GM21737 (cell line): ENCODE measurements around the gene CIAPIN1.

Source experiments
- ATAC-seq: cut with Tn5 transposase; IDR thresholded peaks from one replicate; pipeline ENCODE4 v1.9.1; 2021; ENCODE audit warnings: mild to moderate bottlenecking, moderate library complexity; ENCODE audit not compliant: unreplicated experiment

The CIAPIN1 gene

GRCh38 chr16:57447186-57447962 lies at the start of gene CIAPIN1, which contains the start of gene COQ9:
TSS of gene CIAPIN1 (minus strand) at chr16:57447385. CDS start at chr16:57440928, 6,457 bp downstream.
TSS of gene COQ9 (plus strand) at chr16:57447479. CDS start at chr16:57447506, 27 bp downstream.
- peak; percentile 98 for ATAC-seq

GRCh38 chr16:57493767-57494166 lies 46.6 kb upstream of the CIAPIN1 start:
- no peak for ATAC-seq

- ATAC-seq: no peak
Measured at GRCh38 chr16:57489229-57489628, 42.0 kb upstream of the CIAPIN1 start.

GRCh38 chr16:57486858-57487834 lies 40.0 kb upstream of the CIAPIN1 start:
- no peak for ATAC-seq

GRCh38 chr16:57485916-57486857 lies 39.0 kb upstream of the CIAPIN1 start, which contains the start of gene DOK4:
TSS of gene DOK4 (minus strand) at chr16:57486493. CDS start at chr16:57479507, 6,986 bp downstream.
- ATAC-seq: peak; percentile 83

- no peak for ATAC-seq
Measured at GRCh38 chr16:57485091-57485915, 38.1 kb upstream of the CIAPIN1 start.

- ATAC-seq: no peak
Measured at GRCh38 chr16:57484515-57485005, 37.4 kb upstream of the CIAPIN1 start.

- no peak for ATAC-seq
Measured at GRCh38 chr16:57483725-57484514, 36.7 kb upstream of the CIAPIN1 start.

GRCh38 chr16:57482845-57483545 lies 35.8 kb upstream of the CIAPIN1 start:
- ATAC-seq: no peak

- no peak for ATAC-seq
Measured at GRCh38 chr16:57481421-57481820, 34.2 kb upstream of the CIAPIN1 start.

- no peak for ATAC-seq
Measured at GRCh38 chr16:57480754-57481230, 33.6 kb upstream of the CIAPIN1 start.

- ATAC-seq: no peak
Measured at GRCh38 chr16:57479976-57480753, 33.0 kb upstream of the CIAPIN1 start.

GRCh38 chr16:57479205-57479975 lies 32.2 kb upstream of the CIAPIN1 start:
- no peak for ATAC-seq

GRCh38 chr16:57478396-57479204 lies 31.4 kb upstream of the CIAPIN1 start:
- ATAC-seq: no peak

- no peak for ATAC-seq
Measured at GRCh38 chr16:57477531-57478202, 30.5 kb upstream of the CIAPIN1 start.
